Activated CD4-positive, alpha-beta T cell treated with anti-CD3 and anti-CD28 coated beads for 36 hours (primary cell): Measurements from ENCODE around the gene UPP1. TPM values are rescaled to one million over a fixed set of nuclear protein-coding genes. Genes with fewer than 3 reads are reported as not detected.
"Not testable (repeated sequence)": the region's sequence is repeated elsewhere in the genome, so short reads cannot be mapped to it uniquely, and the experiment has no call there.

Experiments
- ATAC-seq: fragments of 200-7000 bp; cut with Tn5 transposase; one replicate; pipeline ENCODE4 v1.10.0; 2021; ENCODE audit warnings: mild to moderate bottlenecking, moderate library complexity
- CTCF ChIA-PET: fragments of 350-600 bp; sonication (Branson Sonifier 250); formaldehyde crosslinking; loops from one replicate; lab custom pipeline; 2021; ENCODE audit warnings: antibody characterized with exemption; lab: Charles Lee
- POLR2A ChIA-PET: fragments of 350-600 bp; sonication (Branson Sonifier 250); formaldehyde crosslinking; loops from one replicate; lab custom pipeline; 2021; ENCODE audit warnings: antibody characterized with exemption, inconsistent platforms; lab: Charles Lee
- DNase-seq: peaks from one replicate; pipeline ENCODE4 v3.0.0-alpha.2; 2020
- H3K27ac Mint-ChIP-seq: one replicate; pipeline ENCODE4 v1.8.0; 2021; ENCODE audit warnings: mixed read lengths
- H3K27me3 Mint-ChIP-seq: one replicate; pipeline ENCODE4 v1.8.0; 2021; ENCODE audit warnings: mixed read lengths
- H3K36me3 Mint-ChIP-seq: one replicate; pipeline ENCODE4 v1.8.0; 2021; ENCODE audit warnings: low read depth, mixed read lengths
- H3K4me1 Mint-ChIP-seq: one replicate; pipeline ENCODE4 v1.8.0; 2021; ENCODE audit warnings: mixed read lengths
- H3K4me3 Mint-ChIP-seq: one replicate; pipeline ENCODE4 v1.8.0; 2021; ENCODE audit warnings: mild to moderate bottlenecking, moderate library complexity, mixed read lengths
- H3K9me3 Mint-ChIP-seq: one replicate; pipeline ENCODE4 v1.8.0; 2021; ENCODE audit warnings: low read depth, mixed read lengths
- intact Hi-C, 2 experiments: fragments of 100-400 bp; cut with DNase I in 1 of 2; cut with micrococcal nuclease in 1 of 2; formaldehyde crosslinking; loops; one replicate each; pipeline versions ENCODE4 v1.14.2 to v1.15.1; 2022 to 2024; cut with DNase I, micrococcal nuclease
- total RNA-seq, 2 experiments: library from RNA; stranded (reverse); gene quantifications; one replicate each; pipeline ENCODE4 v1.2.3, GENCODE V29; 2021

Gene UPP1
- total RNA-seq, 2 experiments from 2014 or later, result 51.6 to 70.7 TPM

DNA sequence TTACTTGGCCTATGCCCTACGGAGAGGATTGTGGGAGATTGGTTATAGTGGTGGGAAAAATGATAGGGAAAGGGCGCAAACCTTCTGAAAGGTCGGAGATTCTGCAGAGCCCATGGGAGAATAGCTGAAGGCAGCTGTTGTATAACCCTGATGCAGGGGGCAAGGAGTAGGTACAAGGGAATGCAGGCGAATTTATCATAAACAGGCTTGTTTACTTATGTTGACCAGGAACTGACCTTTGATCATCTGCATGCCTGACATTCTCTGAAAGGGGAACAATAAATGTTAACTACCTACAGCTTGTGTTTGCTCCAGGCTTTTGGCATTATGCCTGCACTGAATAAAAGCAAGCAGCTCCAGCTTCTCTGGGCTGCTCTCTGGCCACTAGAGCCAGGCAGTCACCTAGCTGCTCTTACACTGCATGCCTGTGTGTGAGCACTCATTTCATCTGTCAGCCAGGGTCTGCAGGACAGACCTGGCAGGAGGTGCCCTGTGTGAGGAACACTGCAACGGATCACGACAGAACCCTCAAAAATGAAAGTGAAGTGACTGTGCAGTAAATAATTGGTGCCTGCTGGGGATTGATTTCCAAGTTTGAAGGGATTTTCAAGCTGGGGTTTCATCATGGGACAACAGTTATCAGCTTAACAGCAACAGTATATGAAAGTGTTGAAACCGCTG is 51.1 kb downstream of the UPP1 start:
- no peak for DNase-seq
- H3K9me3 Mint-ChIP-seq, result peaks cover 7% of the 10 kb centered on the region
- H3K27me3 Mint-ChIP-seq, result no peaks in the 10 kb centered on the region
- CTCF ChIA-PET, result interaction anchor here (0.5 kb wide), 1 partner anchor 544 kb away, joined by 3 read pairs; no protein-coding TSS in a partner anchor
- H3K27ac Mint-ChIP-seq, result no peak overlapping the region
- no peak for ATAC-seq
- H3K36me3 Mint-ChIP-seq, result no peaks in the 10 kb centered on the region
- intact Hi-C loops, result no loop called here
- POLR2A ChIA-PET, result no interaction called here
- H3K4me1 Mint-ChIP-seq, result peaks cover 4% of the 10 kb centered on the region
- H3K4me3 Mint-ChIP-seq, result no peak overlapping the region

DNA sequence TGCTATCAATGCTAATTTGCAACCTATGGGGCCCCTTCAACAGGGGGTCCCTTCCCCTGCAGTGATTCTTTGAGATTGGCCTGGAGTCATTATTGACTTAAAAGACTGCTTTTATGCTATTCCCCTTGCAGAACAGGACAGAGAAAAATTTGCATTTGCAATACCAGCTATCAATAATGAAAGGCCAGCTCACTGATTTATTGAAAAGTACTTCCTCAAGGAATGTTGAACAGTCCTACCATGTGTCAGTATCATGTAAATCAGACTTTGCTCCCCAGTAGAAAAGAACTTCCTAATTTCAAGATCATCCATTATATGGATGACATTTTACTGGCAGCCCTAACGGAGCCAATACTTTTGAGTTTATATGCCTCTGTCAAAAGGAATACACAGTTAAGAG is 52.5 kb downstream of the UPP1 start:
- Mint-ChIP-seq H3K4me1 (peaks cover 4% of the 10 kb centered on the region), H3K36me3 (no peaks in the 10 kb centered on the region), H3K9me3 (peaks cover 3% of the 10 kb centered on the region), H3K27me3 (peaks cover 3% of the 10 kb centered on the region), H3K27ac (no peak overlapping the region), H3K4me3 (no peak overlapping the region)
- no peak for ATAC-seq
- CTCF ChIA-PET, result no interaction called here
- no peak for DNase-seq
- intact Hi-C loops, result no loop called here
- POLR2A ChIA-PET, result no interaction called here

DNA sequence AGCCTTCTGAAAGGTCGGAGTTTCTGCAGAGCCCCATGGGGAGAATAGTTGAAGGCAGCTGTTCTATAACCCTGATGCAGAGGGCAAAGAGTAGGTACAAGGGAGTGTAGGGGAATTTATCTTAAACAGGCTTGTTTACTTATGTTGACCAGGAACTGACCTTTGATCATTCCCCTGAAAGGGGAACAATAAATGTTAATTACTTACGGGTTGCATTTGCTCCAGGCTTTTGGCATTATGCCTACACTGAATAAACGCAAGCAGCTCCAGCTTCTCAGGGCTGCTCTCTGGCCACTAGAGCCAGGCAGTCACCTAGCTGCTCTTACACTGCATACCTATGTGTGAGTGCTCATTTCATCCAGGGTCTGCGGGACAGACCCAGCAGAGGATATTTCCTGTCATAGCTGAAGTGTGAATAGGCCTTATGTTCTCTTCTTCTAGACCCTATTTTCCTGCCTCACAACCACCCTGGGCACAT is 55.3 kb downstream of the UPP1 start:
- peaks cover 4% of the 10 kb centered on the region for H3K4me1 Mint-ChIP-seq
- no peak overlapping the region for H3K4me3 Mint-ChIP-seq
- peaks cover 11% of the 10 kb centered on the region for H3K27me3 Mint-ChIP-seq
- ATAC-seq, result no peak
- H3K27ac Mint-ChIP-seq, result no peak overlapping the region
- CTCF ChIA-PET, result no interaction called here
- DNase-seq, result no peak
- H3K9me3 Mint-ChIP-seq, result no peaks in the 10 kb centered on the region
- intact Hi-C loops, result no loop called here
- POLR2A ChIA-PET, result no interaction called here
- H3K36me3 Mint-ChIP-seq, result no peaks in the 10 kb centered on the region

DNA sequence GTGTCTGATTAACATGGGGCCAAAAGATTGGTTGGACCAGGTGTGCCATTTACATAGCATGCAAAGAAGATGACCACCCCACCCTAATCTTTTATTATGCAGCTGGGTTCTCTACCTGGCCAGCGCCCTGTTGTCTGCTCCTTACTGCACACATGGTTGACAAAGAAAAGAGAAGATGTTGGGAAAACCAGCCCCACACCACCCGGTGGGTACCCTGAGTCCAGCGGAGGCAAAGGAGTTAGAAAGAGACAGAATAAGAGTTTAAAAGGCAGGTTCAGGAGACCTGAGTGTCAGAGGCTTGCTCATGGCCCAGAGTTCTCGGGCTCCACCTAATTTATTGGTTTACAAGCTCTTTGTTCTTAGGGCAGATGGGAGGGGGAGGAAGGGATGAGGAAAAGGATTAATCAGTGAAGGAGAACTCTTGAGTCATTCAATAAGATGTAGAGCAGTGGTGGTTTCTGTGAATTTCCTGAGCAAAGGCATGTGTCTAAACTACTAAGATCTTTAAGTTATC is 58.1 kb downstream of the UPP1 start:
- no peaks in the 10 kb centered on the region for H3K36me3 Mint-ChIP-seq
- no peaks in the 10 kb centered on the region for H3K4me1 Mint-ChIP-seq
- DNase-seq (no peak), ATAC-seq (no peak)
- H3K27ac Mint-ChIP-seq, result no peak overlapping the region
- H3K4me3 Mint-ChIP-seq, result no peak overlapping the region
- H3K27me3 Mint-ChIP-seq, result peaks cover 14% of the 10 kb centered on the region
- CTCF ChIA-PET, result no interaction called here
- no peaks in the 10 kb centered on the region for H3K9me3 Mint-ChIP-seq
- intact Hi-C loops, result no loop called here
- POLR2A ChIA-PET, result no interaction called here

DNA sequence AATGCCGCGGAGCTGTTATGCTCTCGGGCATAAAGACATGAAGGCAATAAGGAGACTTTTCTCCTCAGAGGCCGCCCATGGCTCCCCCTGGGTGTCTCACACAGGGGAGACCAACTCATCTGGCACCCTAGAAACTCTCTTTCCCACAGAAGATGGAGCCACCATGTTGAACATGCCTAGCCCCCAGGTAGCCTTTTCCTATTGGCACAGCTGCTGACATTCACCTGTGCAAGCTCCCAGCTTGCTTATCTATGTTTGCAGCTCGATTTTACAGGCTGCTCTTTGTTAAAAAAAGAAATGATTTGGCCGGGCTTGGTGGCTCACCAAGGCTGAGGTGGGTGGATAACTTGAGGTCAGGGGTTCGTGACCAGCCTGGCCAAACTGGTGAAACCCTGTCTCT is 58.6 kb downstream of the UPP1 start:
- CTCF ChIA-PET, ATAC-seq: not testable (repeated sequence)

DNA sequence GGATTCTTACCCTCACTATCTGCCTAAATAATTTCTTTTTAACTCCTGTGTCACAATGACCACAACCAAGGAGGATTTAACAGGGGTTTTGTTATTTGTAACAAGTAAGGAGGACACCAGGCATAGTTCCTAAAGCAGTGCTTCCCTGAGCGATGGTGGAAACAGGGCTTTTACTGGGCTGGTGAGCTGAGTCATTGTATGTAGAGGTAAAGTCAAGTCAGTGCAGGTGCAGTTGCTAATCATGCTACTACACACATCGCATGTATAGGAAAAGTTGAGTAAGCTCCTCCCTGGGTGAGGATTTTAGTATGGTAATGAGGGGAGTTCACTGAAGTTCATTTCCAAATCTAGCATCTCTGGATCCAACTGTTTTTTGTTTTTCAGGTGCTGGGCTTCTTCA is 59.2 kb downstream of the UPP1 start:
- Mint-ChIP-seq H3K27ac (no peak overlapping the region), H3K4me3 (no peak overlapping the region), H3K36me3 (no peaks in the 10 kb centered on the region), H3K9me3 (no peaks in the 10 kb centered on the region), H3K27me3 (peaks cover 14% of the 10 kb centered on the region), H3K4me1 (no peaks in the 10 kb centered on the region)
- intact Hi-C loops, result no loop called here
- no peak for DNase-seq
- ChIA-PET POLR2A (no interaction called here), CTCF (no interaction called here)
- ATAC-seq, result no peak

More for the DNA sequence above, 58.6 kb downstream of the UPP1 start:
- intact Hi-C loops, POLR2A ChIA-PET, H3K9me3 Mint-ChIP-seq, H3K4me1 Mint-ChIP-seq, H3K4me3 Mint-ChIP-seq, H3K27ac Mint-ChIP-seq, H3K36me3 Mint-ChIP-seq, DNase-seq: not testable (repeated sequence)
- peaks cover 14% of the 10 kb centered on the region for H3K27me3 Mint-ChIP-seq

DNA sequence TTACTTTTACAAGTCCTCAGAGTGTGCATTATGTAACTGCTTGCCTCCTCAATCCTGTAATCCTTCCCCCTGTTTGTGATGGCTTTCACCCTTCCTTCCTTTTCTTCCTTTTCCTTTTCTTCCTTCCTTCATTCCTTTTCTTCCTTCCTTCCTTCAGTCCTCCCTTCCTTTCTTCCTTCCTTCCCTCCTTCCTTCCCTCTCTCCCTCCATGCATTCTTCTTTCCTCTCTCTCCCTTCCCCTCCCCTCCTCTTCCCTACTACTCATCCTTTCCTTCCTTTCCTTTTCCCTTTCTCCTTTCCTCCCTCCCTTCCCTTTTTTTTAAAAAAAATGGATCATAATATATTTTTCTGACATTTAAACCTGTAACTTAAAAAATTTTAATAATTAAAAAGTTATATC is 60.0 kb downstream of the UPP1 start:
- no peaks in the 10 kb centered on the region for H3K4me1 Mint-ChIP-seq
- H3K36me3 Mint-ChIP-seq, result no peaks in the 10 kb centered on the region
- no peak overlapping the region for H3K27ac Mint-ChIP-seq
- ChIA-PET CTCF (no interaction called here), POLR2A (no interaction called here)
- no peak overlapping the region for H3K4me3 Mint-ChIP-seq
- peaks cover 16% of the 10 kb centered on the region for H3K27me3 Mint-ChIP-seq
- ATAC-seq (no peak), DNase-seq (no peak)
- H3K9me3 Mint-ChIP-seq, result peaks cover 2% of the 10 kb centered on the region
- intact Hi-C loops, result no loop called here

DNA sequence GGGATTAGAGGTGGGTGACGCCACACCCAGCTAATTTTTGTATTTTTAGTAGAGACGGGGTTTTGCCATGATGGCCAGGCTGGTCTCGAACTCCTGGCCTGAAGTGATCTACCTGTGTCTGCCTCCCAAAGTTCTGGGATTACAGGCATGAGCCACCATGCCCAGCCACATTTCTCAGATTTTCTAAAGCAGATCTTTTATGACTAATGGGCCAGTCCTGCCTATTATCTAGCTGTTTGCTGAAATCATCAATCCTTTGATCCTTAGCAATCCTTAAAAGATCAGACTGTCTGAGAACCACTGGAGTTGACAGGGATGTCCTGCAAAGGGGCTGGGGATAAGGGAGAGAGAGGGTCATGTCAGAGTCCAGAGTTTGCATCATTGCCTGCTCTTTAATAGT is 61.0 kb downstream of the UPP1 start:
- H3K36me3 Mint-ChIP-seq, result no peaks in the 10 kb centered on the region
- POLR2A ChIA-PET, result no interaction called here
- H3K27ac Mint-ChIP-seq, result no peak overlapping the region
- no peaks in the 10 kb centered on the region for H3K4me1 Mint-ChIP-seq
- H3K27me3 Mint-ChIP-seq, result peaks cover 16% of the 10 kb centered on the region
- no peak overlapping the region for H3K4me3 Mint-ChIP-seq
- CTCF ChIA-PET, result no interaction called here
- DNase-seq (no peak), ATAC-seq (no peak)
- intact Hi-C loops, result no loop called here
- peaks cover 2% of the 10 kb centered on the region for H3K9me3 Mint-ChIP-seq

DNA sequence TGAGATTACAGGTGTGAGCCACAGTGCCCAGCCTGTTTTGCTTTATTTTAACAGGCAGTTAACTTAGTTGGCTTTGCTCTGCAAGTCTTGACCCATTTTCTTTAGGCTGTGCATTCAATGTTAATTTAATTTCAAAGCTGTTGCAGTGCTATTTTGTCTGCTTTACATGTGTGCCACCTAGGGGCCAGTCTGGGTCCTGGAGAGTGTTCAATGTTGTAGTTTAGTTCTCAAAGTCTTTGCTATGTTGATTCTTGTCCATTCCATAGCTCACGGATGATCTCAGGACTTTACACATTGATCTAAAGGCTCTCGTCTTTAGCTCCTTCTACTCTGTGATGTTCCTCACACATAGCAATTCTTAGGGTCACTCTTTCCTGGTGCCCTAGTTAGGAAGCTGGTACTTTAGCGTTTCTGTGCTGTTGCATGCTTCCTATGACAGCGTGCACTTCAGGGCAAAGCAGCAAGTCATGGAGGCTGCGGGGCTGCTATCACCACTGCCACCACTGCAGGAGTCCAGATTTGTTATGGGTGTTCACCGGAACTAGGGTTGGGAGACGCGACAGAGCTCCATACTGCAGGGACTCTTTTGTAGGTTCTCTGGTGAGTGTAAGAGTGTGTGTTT is 65.8 kb downstream of the UPP1 start:
- CTCF ChIA-PET, result interaction anchor here (1.1 to 3.1 kb wide), 4 partner anchors 18 to 210 kb away, joined by 3 to 19 read pairs (median 5); no protein-coding TSS in a partner anchor
- Mint-ChIP-seq H3K27ac (no peak overlapping the region), H3K27me3 (peaks cover 17% of the 10 kb centered on the region), H3K4me3 (no peak overlapping the region), H3K9me3 (peaks cover 2% of the 10 kb centered on the region), H3K4me1 (no peaks in the 10 kb centered on the region), H3K36me3 (no peaks in the 10 kb centered on the region)
- peak; percentile 57 for DNase-seq
- intact Hi-C loops, result loop anchor here (1.0 kb wide), 1 partner anchor 210 kb away; no protein-coding TSS in a partner anchor
- ATAC-seq, result peak; percentile 55
- POLR2A ChIA-PET, result interaction anchor here (0.6 kb wide), 1 partner anchor 122 kb away, joined by 3 read pairs; no protein-coding TSS in a partner anchor

Other genes with a start within 250 kb of the UPP1 start
- under 1 TPM; 0.09 to 0.16 TPM for gene PKD1L1, start 140.8 kb upstream of the UPP1 start, total RNA-seq
- gene HUS1, start 109.7 kb upstream of the UPP1 start, total RNA-seq, result 10 to 100 TPM; 40.5 to 41.5 TPM
- gene SUN3, start 60.2 kb upstream of the UPP1 start, total RNA-seq, result not detected
- under 1 TPM; 0.33 to 0.46 TPM for gene C7orf57, start 53.7 kb upstream of the UPP1 start, total RNA-seq
- not detected for gene ABCA13, start 82.2 kb downstream of the UPP1 start, total RNA-seq